Upper lobe of right lung (tissue), 1 donor: Measurements from ENCODE around the gene CES5A. TPM values are rescaled to one million over a fixed set of nuclear protein-coding genes. Genes with fewer than 3 reads are reported as not detected.
"Not testable (repeated sequence)": the region's sequence is repeated elsewhere in the genome, so short reads cannot be mapped to it uniquely, and the experiment has no call there.

Experiments
- ATAC-seq: fragments of 200-7000 bp; cut with Tn5 transposase; one replicate; pipeline ENCODE4 v1.9.1; 2020; ENCODE audit warnings: mild to moderate bottlenecking, moderate library complexity
- DNase-seq: peaks from one replicate; pipeline ENCODE4 v3.0.0-alpha.2; 2020
- H3K27ac ChIP-seq: fragments of 200-600 bp; one replicate; pipeline ENCODE4 v1.8.0; 2022
- H3K27me3 ChIP-seq: fragments of 200-600 bp; one replicate; pipeline ENCODE4 v1.8.0; 2022; ENCODE audit warnings: mild to moderate bottlenecking
- H3K36me3 ChIP-seq: fragments of 200-600 bp; one replicate; pipeline ENCODE4 v1.8.0; 2022
- H3K4me1 ChIP-seq: fragments of 200-600 bp; one replicate; pipeline ENCODE4 v1.8.0; 2022
- H3K4me3 ChIP-seq: fragments of 200-600 bp; one replicate; pipeline ENCODE4 v1.8.0; 2022; ENCODE audit warnings: mild to moderate bottlenecking
- H3K9me3 ChIP-seq: fragments of 200-600 bp; one replicate; pipeline ENCODE4 v1.8.0; 2022
- intact Hi-C: fragments of 100-400 bp; cut with DNase I; formaldehyde crosslinking; loops from one replicate; pipeline ENCODE4 v1.11.0; 2022
- total RNA-seq: library from RNA; stranded (reverse); fragmentation: NEBNext Ultra II Directional; extraction: Animal tissue kit (Norgen Biotek cat#: 25700); gene quantifications from one replicate; pipeline ENCODE4 v1.2.1, GENCODE V29; 2021
- TF ChIP-seq, protein P1 (sequence below): fragments of 200-600 bp; IDR thresholded peaks from one replicate; pipeline ENCODE4 v1.8.0; 2022; ENCODE audit warnings: antibody characterized with exemption
- donor health status: DM: no; HTN: yes; CAD: no; lungs with severe emphysema.

Gene CES5A
- total RNA-seq, 1 donor from 2014 or later, result not detected

DNA sequence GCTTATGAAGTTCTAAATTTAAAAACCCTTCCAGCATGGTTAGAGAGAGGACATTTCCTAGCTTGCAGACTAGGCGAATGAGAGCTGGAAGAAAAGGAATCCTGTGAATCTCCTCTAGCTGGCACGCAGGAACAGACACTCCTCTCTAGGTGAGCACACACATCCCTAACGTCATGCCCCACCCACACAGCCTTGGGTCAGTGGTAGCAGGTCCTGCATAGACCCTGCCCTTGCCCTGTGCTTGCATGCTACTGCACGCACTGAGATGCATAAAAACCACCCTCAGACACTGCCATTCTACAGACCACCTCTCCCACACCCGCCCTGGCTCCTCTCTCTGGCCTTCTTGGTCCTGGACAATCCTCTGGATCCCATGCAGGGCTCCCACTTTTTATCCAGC is 65.8 kb downstream of the CES5A start:
- intact Hi-C loops, result no loop called here
- H3K4me3 ChIP-seq, result no peak overlapping the region
- no peaks in the 10 kb centered on the region for H3K27me3 ChIP-seq
- H3K36me3 ChIP-seq, result peaks cover 13% of the 10 kb centered on the region
- ATAC-seq (no peak), DNase-seq (no peak)
- H3K9me3 ChIP-seq, result no peaks in the 10 kb centered on the region
- no peak overlapping the region for H3K27ac ChIP-seq
- TF ChIP-seq, protein P1, sequence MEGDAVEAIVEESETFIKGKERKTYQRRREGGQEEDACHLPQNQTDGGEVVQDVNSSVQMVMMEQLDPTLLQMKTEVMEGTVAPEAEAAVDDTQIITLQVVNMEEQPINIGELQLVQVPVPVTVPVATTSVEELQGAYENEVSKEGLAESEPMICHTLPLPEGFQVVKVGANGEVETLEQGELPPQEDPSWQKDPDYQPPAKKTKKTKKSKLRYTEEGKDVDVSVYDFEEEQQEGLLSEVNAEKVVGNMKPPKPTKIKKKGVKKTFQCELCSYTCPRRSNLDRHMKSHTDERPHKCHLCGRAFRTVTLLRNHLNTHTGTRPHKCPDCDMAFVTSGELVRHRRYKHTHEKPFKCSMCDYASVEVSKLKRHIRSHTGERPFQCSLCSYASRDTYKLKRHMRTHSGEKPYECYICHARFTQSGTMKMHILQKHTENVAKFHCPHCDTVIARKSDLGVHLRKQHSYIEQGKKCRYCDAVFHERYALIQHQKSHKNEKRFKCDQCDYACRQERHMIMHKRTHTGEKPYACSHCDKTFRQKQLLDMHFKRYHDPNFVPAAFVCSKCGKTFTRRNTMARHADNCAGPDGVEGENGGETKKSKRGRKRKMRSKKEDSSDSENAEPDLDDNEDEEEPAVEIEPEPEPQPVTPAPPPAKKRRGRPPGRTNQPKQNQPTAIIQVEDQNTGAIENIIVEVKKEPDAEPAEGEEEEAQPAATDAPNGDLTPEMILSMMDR, result no peak
- H3K4me1 ChIP-seq, result no peaks in the 10 kb centered on the region

DNA sequence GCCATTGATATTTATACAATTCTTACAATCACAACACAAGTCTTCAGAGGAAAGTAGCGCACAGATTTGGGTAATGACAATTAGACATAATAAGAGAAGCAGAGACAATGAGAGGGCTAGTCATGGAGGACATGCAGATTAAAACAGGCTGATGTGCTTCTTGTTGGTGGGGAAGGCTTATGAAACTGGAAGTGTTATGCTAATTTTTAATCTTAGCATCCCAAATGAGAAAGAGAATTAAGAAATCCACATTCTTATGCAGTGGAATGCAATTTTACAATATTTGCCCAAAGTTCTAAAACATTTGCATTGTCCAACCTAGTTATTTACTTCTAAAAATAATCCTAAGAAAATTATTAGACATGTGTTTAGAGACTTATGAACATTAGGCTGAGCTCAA is 66.9 kb downstream of the CES5A start:
- H3K9me3 ChIP-seq, H3K4me1 ChIP-seq, DNase-seq, ATAC-seq, H3K27me3 ChIP-seq, intact Hi-C loops, H3K27ac ChIP-seq, H3K4me3 ChIP-seq: not testable (repeated sequence)
- peaks cover 13% of the 10 kb centered on the region for H3K36me3 ChIP-seq

DNA sequence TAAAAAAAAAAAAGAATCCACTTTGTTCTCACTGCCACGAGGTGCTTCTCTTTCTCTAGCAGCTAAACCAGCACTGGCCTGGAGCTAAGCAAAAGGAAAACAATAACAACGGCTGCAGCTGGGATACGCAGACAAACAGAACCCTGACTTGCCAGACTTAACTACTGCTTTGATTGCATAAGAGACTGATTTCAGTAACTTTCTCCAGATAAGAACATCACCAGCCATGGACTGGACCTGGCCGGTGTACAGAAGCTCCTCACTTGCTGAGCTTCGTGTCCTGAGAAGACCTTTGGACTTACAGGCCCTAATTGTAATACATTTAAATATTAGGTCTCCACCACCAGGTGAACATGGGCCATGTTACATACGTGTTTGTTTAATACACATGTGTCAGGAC is 70.1 kb downstream of the CES5A start:
- H3K9me3 ChIP-seq, H3K27ac ChIP-seq, H3K27me3 ChIP-seq, H3K4me3 ChIP-seq, intact Hi-C loops, H3K4me1 ChIP-seq, DNase-seq, H3K36me3 ChIP-seq, ATAC-seq: not testable (repeated sequence)

DNA sequence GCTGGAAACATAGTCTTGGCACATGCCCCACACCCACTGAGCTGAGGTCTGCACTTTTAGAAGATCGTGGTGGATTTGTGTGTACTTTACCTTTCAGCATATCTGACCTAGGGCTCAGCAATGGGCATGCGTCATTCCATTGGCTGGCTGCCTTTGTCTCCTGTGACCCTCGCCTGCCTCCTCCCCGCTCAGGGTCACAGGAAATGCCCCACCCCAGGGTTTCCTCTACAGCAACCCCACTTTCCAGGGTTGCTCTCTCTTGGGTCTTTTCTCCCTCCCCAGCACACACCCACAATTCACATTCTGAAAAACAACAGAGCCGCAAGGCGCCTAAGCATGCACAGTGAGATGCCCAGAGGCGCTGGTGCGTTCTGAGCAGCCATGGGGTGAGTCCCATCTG is 71.5 kb downstream of the CES5A start:
- intact Hi-C loops, DNase-seq: not testable (repeated sequence)
- peak; percentile 15 for ATAC-seq

More for the DNA sequence above, 71.5 kb downstream of the CES5A start:
- not testable (repeated sequence) for H3K4me1 ChIP-seq, H3K36me3 ChIP-seq, H3K27ac ChIP-seq, H3K9me3 ChIP-seq, H3K4me3 ChIP-seq, H3K27me3 ChIP-seq

Other genes with a start within 250 kb of the CES5A start
- gene SLC6A2, start 219.4 kb downstream of the CES5A start, total RNA-seq, result not detected
- gene CES1, start 42.3 kb downstream of the CES5A start, total RNA-seq, result 293 TPM